C4-2B (cell line): Measurements from ENCODE around the gene COL9A2.
"Not testable (repeated sequence)": the region's sequence is repeated elsewhere in the genome, so short reads cannot be mapped to it uniquely, and the experiment has no call there.

ENCODE experiments used
- H3K27ac ChIP-seq: fragments of 450-650 bp; 2 replicates; pipeline ENCODE4 v1.5.1; 2017
- CTCF ChIP-seq: fragments of 450-650 bp; conservative IDR thresholded peaks from 2 replicates; pipeline ENCODE4 v1.5.1; 2017; ENCODE audit warnings: mild to moderate bottlenecking
- ZFX ChIP-seq: fragments of 450-650 bp; IDR thresholded peaks from 2 replicates; pipeline ENCODE4 v1.6.1; 2017

The COL9A2 gene

GRCh38 chr1:40339420-40340323 is 22.6 kb upstream of the COL9A2 start:
- TF ChIP-seq CTCF (no peak), ZFX (no peak)
- H3K27ac ChIP-seq = no peak overlapping the region

- no peak overlapping the region for H3K27ac ChIP-seq
- TF ChIP-seq ZFX (no peak), CTCF (peak; percentile 100)
Measured at GRCh38 chr1:40338745-40339419, 21.8 kb upstream of the COL9A2 start.

GRCh38 chr1:40337443-40337842 is 20.4 kb upstream of the COL9A2 start:
- TF ChIP-seq ZFX = no peak
- H3K27ac ChIP-seq = no peak overlapping the region

GRCh38 chr1:40332695-40333094 is 15.6 kb upstream of the COL9A2 start:
- no peak for TF ChIP-seq ZFX
- TF ChIP-seq CTCF = no peak
- H3K27ac ChIP-seq = no peak overlapping the region

- not testable (repeated sequence) for H3K27ac ChIP-seq
Measured at GRCh38 chr1:40331403-40331802, 14.3 kb upstream of the COL9A2 start.

GRCh38 chr1:40318970-40319621 is 2.0 kb upstream of the COL9A2 start:
- no peak overlapping the region for H3K27ac ChIP-seq
- TF ChIP-seq CTCF (no peak), ZFX (no peak)

- no peak overlapping the region for H3K27ac ChIP-seq
- TF ChIP-seq CTCF (no peak), ZFX (no peak)
Measured at GRCh38 chr1:40318476-40318875, 1.4 kb upstream of the COL9A2 start.

- no peak for TF ChIP-seq CTCF
- TF ChIP-seq ZFX = no peak
- H3K27ac ChIP-seq = no peak overlapping the region
Measured at GRCh38 chr1:40317394-40318074, 448 bp upstream of the COL9A2 start.
